GOT3 (cell line): ENCODE results near the gene S100A7A.
"Not testable (repeated sequence)": the region's sequence is repeated elsewhere in the genome, so short reads cannot be mapped to it uniquely, and the experiment has no call there.

ENCODE experiments used
- DNase-seq: peaks from one replicate; lab custom pipeline; 2025; ENCODE audit warnings: mixed read lengths; lab: John Stamatoyannopoulos, UW

S100A7A gene

GRCh38 chr1:153422450-153423068 lies 6.2 kb downstream of the S100A7A start:
- DNase-seq: no peak

GRCh38 chr1:153426809-153427208 lies 10.5 kb downstream of the S100A7A start:
- DNase-seq: no peak

- DNase-seq: no peak
These were observed 11.8 kb downstream of the S100A7A start for GRCh38 chr1:153428073-153428638.

GRCh38 chr1:153428791-153429190 lies 12.5 kb downstream of the S100A7A start:
- DNase-seq: no peak

- no peak for DNase-seq
These were observed 13.2 kb downstream of the S100A7A start for GRCh38 chr1:153429266-153430165.

- DNase-seq: no peak
These were observed 13.8 kb downstream of the S100A7A start for GRCh38 chr1:153430166-153430553.

GRCh38 chr1:153430561-153430960 lies 14.2 kb downstream of the S100A7A start:
- DNase-seq: no peak

- no peak for DNase-seq
These were observed 14.7 kb downstream of the S100A7A start for GRCh38 chr1:153431002-153431401.

GRCh38 chr1:153431427-153431826 lies 15.1 kb downstream of the S100A7A start:
- DNase-seq: no peak

- DNase-seq: no peak
These were observed 15.6 kb downstream of the S100A7A start for GRCh38 chr1:153431928-153432327.

- no peak for DNase-seq
These were observed 16.8 kb downstream of the S100A7A start for GRCh38 chr1:153432874-153433681.

GRCh38 chr1:153434746-153435455 lies 18.6 kb downstream of the S100A7A start:
- no peak for DNase-seq

- no peak for DNase-seq
These were observed 20.9 kb downstream of the S100A7A start for GRCh38 chr1:153437236-153437635.

GRCh38 chr1:153438599-153438998 lies 22.3 kb downstream of the S100A7A start:
- no peak for DNase-seq

GRCh38 chr1:153439273-153439672 lies 23.0 kb downstream of the S100A7A start:
- DNase-seq: no peak

GRCh38 chr1:153441238-153441755 lies 25.0 kb downstream of the S100A7A start:
- DNase-seq: no peak

GRCh38 chr1:153443486-153443885 lies 27.2 kb downstream of the S100A7A start:
- no peak for DNase-seq

- DNase-seq: no peak
These were observed 27.8 kb downstream of the S100A7A start for GRCh38 chr1:153444078-153444477.

GRCh38 chr1:153447498-153448170 lies 31.3 kb downstream of the S100A7A start:
- no peak for DNase-seq

- not testable (repeated sequence) for DNase-seq
These were observed 32.5 kb downstream of the S100A7A start for GRCh38 chr1:153448851-153449250.

GRCh38 chr1:153456396-153456795 lies 40.1 kb downstream of the S100A7A start:
- no peak for DNase-seq
